GM19023 (cell line): ENCODE measurements around the gene LGR6.
"Not testable (repeated sequence)": the region's sequence is repeated elsewhere in the genome, so short reads cannot be mapped to it uniquely, and the experiment has no call there.

Experiments used
- ATAC-seq: cut with Tn5 transposase; IDR thresholded peaks from one replicate; pipeline ENCODE4 v1.9.1; 2021; ENCODE audit warnings: mild to moderate bottlenecking, moderate library complexity; ENCODE audit not compliant: unreplicated experiment

Gene LGR6

DNA sequence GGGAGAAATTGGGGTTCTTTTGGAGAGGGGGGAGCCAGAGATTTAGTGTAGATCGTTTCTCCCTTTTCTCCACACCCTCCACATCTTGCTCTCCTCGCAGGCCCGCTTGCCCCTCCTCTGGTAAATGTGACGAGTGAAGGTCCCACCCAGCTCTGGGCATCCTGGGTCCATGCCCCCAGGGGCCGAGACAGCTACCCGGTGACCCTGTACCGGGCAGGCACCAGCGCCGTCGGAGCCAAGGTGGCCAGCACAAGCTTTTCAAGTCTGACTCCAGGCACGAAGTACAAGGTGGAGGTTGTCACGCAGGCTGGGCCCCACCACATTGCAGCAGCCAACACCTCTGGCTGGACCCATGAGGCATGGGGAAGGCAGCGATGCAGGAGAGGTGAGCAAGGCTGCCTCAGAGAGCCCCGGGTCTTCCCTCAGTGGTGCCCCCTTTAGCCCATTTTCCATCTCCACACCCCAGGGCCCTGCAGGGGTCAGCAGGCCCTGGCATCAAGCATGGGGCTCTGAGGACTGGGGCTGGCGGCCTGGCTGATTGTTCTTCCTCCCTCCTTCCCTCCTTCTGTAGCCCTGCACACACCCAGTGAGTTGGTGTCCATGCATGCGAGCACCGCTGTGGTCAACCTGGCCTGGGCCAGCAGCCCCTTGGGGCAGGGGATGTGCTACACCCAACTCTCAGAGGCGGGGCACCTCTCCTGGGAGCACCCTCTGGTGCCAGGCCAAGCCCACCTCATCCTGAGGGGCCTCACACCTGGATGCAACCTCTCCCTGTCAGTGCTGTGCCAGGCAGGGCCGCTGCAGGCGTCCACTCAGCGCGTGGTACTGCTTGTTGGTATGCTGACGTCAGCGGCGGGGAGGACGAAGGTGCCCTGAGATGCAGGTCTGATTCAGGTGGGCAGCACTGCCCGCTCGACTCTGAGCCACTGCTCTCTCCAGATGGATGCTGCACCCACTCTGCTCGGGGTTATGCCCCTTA lies 16.4 kb upstream of the LGR6 start:
- no peak for ATAC-seq

DNA sequence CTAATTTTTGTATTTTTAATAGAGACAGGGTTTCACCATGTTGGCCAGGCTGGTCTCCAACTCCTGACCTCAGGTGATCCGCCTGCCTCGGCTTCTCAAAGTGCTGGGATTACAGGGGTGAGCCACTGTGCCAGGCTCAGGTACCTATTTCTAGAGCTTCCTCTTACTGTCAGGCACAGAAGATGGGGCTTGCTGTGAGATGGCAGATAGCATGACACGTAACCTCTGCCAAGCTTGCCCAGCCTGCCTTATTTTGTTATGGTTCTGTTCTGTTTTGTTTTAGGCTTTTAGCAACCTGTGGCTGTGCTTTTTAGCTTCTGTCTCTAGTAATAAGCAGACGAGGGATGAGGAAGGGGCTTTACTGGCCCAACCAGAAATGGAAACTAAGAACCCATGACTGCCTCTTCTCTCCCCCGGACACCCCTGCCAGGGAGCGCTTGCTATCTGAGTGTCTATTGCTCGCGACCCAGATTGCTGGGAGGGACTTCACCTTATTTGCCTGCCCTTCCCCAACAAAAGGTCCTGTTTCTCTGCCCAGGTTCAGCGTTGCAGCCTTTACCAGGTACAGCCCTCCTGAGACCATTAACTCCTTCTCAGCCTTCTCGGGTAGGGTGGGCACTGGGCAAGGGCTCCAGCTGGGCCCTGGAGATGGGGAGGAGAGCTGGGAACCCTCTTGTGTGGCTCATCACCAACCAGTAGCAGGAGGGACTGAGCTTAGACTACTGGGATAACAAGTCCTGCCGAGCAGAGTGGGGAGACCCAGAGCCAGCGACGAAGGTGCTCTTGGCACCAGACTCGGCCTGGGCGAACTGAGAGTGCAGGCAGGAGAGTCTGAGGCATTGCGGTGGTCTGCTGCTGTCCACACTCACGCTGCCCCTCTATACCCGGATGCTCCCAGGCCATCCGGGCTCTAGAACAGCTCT lies 13.5 kb upstream of the LGR6 start:
- no peak for ATAC-seq

DNA sequence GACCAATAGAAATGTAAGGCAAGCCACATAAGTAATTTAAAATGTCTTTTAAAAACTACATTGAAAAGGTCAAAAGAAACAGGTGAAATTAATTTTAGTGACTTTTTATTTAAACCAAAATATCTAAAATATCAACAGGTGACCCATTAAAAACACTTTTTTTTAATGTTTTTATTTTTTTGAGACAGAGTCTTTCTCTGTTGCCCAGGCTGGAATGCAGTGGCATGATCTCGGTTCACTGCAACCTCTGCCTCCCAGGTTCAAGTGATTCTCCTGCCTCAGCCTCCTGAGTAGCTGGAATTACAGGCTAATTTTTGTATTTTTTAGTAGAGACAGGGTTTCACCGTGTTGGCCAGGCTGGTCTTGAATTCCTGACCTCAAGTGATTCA lies 12.9 kb upstream of the LGR6 start:
- not testable (repeated sequence) for ATAC-seq

DNA sequence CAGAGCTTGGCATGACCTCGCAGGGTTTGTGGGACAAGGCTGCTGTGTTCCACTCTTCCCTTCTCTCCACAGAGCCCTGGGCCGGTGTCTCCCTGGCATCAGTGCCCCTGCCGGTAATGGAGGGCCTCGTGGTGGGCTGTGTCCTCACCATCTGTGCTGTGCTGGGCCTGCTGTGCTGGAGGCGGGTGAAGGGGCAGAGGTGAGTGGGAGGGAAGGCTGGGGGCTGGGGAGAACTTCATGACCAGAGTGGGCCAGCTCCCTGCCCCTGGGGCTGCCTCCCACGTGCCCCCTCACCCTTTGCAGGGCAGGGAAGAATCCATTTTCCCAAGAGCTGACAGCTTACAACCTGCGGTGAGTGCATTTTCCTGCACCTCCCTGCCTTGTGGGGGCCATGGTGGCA lies 12.0 kb upstream of the LGR6 start:
- no peak for ATAC-seq

DNA sequence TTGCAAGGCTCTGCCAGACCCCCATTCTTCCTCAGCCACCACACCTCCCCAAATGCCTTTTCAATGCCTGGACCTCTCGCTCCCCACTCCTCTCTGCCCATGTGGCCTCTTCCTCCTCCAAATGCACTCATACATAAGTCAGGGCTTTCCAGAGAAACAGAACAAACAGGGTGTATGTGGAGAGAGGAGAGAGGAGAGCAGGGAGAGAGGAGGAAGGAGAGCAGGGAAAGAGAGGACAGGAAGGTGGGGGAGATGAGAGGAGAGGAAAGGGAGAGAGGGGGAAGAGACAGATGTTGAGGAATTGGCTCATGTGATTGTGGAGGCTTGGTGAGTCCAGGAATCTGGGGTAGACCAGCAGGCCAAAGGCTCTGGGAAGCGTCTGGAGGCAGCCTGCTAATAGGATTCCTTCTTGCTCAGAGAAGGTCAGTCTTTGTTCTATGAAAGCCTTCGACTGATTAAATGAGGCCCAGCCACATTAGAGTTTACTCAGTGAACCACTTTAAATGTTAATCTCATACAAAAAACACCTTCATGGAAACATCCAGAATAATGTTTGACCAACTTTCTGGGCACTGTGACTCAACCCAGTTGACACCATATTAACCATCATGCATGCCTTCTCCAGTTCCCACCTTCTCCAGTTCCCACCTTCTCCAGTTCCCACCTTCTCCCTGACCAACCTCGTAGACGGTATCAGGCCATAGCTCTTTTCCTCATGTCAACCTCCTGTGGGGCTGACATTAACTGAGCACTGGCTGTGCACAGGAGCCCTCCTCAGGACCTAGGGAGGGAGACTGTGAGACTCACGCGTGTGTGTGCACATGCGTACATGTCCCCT lies 11.3 kb upstream of the LGR6 start:
- ATAC-seq, result no peak

DNA sequence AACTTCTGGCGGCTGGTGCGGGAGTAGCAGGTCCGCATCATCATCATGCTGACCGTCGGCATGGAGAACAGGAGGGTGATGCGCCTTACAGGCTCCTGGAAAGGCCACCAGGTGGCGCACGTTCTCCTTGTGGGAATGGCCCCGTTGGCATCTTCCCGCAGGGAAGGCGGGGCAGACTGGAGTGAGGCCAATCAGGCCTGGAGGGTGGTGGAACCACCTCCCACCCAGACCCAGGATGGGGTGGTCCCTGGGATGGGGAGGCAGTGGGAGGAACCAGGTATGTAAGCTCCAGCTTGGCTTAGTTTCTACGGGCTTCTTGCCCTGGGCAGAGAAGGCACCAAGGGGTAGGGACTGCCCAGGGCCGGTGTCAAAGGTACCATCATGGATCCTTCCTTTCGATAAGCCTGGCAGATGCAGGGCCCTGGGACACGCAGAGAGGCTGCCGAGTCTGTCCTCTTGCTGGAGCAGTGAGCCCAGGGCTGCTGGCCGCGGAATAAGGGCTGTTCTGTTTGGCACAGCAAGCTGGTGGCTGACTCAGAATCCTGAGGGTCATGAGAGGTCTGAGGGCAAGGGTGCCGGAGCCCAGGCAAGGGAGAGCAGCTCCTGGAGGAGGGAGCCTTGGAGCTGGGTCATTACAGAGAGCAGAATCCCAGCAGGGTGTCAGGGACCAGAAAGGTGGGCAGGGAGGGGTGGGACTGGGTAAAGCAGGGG lies 8.7 kb upstream of the LGR6 start:
- ATAC-seq, result no peak

DNA sequence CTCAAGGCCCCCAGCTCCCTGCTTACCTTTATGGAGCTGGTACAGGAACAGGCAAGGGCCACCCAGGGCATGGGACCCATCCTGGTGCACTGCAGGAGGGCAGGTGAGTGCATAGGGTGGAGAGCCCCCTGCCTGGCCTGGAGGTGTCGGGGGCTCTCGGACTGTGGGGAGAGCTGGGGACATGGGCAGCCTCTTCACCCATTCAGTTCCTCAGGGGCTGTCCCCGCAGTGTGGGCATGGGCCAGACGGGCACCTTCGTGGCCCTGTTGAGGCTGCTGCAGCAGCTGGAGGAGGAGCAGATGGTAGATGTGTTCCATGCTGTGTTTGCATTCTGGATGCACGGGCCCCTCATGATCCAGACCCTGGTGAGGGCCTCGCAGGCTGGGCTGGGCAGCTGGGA lies 7.3 kb upstream of the LGR6 start:
- ATAC-seq, result no peak

DNA sequence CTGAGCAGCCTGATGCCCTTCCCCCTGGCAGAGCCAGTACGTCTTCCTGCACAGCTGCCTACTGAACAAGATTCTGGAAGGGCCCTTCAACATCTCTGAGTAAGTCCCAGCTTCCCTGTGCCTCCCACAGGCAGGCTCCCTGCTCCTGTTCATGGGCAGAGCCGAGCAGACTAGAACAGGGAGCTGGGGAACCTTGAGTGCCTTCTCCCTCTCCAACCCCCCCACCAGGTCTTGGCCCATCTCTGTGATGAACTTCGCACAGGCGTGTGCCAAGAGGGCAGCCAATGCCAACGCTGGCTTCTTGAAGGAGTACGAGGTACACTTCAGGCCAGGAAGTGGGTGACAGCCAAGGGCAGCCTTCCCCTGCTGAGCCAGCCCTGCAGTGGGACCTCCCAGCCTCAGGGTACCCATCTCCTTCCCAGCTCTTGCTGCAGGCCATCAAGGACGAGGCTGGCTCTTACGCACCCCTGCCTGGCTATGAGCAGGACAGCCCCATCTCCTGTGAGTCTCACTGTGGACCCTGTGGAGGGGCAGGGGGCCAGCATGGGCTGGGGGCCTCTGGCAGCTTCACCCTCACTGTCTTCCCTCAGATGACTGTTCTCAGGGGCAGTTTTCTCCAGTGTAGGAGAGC lies 6.4 kb upstream of the LGR6 start:
- ATAC-seq, result no peak

DNA sequence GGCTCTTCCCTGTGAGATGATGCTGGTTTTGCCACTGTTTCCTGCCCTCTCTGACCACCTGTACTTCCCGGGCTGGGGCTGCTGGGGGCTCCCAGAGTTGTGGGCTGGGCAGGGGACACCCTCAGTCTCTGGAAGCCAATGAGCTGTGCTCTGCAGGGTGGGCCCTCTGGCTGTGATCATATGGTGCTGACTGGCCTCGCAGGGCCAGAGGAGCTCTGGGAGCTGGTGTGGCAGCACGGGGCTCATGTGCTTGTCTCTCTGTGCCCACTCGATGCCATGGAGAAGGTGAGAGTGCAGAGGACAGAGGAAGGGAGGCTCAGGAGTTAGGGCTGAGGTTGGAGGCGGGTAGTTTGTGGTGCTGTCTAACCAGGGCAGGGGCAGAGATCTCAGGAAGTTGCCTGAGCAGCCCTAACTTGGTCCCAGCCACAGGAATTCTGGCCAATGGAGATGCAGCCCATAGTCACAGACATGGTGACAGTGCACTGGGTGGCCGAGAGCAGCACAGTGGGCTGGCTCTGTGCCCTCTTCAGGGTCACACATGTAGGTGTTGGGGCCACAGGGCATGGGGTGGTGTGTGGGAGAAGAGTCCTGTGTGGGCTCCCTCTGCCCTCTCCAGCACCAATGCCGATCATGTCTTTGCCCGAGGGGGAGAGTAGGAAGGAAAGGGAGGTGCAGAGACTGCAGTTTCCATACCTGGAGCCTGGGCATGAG lies 5.7 kb upstream of the LGR6 start:
- no peak for ATAC-seq

DNA sequence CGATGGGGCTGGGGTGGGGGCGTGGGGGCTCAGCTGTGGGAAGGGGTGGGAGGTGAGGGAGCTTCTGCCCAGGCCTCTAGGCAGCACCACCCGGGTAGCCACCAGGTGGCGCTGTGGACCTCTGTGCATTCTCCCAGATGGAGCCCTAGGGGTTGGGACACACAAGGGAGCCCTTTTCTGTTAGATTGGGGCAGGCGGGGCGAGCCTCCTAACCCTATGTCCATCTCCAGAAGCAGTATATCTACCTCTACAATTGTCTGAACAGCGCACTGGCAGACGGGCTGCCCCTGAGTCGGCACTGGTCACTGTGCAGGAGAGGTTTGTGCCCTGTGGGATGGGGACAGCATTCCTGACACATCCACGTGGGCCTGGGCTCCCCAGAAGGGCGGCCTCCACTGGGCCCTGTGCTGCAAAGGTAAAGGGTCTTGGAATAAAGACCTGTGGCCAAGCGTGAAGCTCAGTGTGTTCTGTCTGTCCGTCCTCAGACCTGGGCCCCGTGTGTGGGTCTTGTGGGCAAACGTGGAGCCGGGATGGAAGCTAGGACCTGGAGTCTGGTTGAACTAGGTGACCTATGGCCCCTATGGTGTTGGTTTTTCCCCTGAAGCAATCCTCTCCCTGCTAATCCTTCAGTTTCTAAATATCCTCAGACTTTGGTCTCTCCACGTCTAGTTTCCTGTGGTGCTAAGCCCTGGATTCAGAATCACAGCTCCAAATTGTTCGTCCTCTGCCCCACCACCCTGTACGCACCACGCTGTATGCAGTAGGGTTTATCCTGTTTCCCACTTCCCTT lies 4.4 kb upstream of the LGR6 start:
- no peak for ATAC-seq

DNA sequence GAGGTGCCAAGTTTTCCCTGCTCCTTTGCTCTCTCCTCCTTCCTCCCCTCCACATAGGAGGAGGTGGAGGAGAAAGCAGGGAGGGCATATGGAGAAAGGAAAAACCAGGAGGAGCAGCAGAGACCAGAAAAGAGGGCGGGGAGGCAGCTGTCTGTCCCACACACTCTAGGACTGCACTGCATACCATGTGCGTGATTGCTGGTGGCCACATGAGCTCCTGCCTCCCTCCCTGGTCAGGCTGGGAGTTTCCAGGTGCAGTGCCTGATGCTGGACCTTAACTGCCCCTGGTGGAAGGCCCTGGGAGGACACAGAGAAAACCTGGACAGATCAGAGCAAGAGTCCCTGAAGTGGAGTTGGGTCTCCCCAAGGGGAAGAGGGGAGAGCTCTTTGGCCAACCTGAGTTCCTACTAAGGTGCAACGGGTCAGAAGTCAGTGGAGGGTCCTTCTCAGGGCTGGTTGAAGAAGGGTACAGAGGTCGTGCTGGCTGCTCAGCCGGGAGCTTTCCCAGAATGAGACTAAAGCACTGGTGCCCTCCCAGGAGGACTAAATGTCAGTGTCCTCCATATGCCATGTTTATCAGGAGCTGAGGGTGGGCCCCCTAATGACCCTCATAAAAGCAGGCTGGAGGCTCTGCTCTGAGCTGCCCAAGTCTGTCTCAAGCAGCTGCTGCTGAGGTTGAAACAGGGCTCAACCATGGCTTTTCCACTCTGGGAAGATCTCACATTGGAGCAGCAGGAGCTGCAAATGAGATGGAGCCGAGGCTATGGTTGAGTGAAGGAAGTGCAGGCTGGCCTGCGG lies 3.5 kb upstream of the LGR6 start:
- no peak for ATAC-seq

DNA sequence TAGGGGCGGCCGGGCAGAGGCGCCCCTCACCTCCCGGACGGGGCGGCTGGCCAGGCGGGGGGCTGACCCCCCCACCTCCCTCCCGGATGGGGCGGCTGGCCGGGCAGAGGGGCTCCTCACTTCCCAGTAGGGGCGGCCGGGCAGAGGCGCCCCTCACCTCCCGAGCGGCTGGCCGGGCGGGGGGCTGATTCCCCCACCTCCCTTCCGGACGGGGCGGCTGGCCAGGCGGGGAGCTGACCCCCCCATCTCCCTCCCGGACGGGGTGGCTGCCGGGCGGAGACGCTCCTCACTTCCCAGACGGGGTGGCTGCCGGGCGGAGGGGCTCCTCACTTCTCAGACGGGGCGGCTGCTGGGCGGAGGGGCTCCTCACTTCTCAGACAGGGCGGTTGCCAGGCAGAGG lies 2.2 kb upstream of the LGR6 start:
- ATAC-seq, result not testable (repeated sequence)

DNA sequence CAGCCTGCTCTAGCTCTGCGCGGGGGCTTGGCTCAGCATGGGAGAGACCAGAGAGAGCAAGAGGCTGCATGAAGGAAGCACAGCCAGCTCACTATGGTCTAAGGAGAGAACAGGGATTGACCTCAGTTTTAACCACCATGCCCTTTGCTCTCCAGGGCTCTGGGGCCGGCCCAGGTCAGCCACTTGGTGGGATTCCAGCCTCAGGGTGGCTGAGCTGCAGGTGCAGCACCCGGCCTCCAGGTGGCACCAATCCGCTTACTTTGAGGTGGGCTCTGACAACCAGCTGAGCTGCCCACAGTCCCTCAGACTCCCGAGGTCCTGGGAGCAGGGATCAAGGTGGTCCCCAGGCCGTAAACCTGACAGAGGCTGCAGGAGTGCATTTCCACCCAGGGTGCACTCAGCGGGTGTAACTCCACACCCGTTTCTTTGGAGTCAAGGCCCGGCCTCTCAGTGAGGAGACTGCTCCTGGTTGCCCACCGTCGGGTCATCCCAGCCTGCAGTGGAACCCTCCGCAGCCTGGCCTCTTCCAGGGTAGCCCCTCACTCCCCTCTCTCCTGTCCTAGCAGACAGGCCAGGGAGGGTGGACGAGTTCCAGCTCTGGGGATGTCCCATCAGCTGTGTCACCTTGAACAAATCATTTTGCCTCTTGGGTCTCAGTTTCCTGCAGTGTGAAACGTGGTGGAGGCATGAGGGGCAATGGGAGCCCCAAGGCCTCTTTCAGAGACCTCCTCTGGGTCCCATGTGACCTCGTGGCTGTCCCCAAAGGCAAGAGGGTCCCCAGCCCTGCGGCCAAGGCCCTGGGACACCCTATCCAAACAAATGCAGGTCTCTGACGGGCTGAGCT lies 607 bp upstream of the LGR6 start:
- ATAC-seq, result no peak

DNA sequence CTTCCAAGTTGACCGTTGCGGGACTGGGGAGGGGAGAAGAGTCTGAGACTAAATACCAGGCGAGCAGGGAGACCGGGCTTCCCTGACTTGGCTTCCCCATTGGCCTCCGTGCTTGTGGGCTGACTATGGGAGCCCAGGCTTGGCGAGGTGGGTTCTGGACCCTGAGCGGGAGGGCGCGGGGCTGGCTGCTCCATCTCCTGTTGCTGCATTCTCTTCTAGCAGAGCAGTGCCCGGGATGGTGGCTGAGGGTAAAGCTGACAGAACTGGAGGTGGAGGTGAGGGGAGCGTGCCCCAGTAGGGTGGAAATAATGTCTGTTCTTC lies 689 bp downstream of the LGR6 start:
- no peak for ATAC-seq

DNA sequence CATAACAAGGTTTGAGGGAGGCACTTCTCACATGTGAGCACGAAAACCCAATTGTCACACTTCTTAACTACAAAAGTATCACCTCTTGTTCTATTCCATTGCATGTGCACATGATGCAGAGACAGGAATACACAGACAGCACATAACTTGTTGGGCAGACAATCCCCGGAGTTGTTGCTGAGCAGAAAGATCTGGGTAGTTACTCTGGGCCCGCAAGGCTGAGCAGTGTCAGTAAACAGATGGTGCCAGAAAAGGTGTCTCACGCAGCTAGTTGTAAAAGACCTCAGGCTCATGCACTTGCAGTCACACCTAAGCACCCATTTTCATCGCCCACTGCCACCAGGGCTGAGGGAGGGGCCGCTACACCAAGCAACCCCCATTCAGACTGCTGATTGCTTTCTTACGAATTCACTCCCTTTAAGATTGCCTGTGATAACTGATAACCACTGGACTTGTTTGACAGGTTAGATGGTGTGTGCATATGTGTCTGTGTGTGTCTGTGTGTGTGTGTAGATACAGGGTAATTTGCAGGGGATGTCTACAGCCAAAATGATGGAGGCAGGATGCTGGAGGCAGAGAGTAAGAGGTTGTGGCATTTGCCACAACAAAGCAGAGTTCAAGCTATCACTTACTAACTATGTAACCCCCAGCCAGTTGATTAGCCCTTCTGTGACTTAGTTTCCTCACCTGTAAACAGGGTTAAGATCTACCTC lies 4.2 kb downstream of the LGR6 start:
- no peak for ATAC-seq

DNA sequence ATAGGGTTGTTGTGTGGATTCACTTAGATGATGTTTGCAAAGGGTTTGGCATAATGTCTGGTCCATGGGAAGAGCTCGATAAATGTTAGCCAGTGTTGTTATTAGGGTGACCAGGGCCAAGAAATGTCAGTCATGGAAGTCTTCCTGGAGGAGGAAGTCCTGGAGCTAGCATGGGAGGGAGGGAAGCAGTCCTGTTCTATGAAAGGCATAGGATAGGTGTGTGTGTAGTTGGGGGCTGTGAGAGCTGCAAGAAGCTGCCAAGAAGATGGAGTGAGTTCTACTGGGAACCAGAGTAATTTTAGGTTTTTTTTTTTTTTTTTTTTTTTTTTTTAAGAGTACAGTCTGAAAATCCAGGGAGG lies 4.7 kb downstream of the LGR6 start:
- ATAC-seq, result no peak
